Renal pelvis (tissue), 4 donors: Measurements from ENCODE around the gene DIDO1. TPM values are rescaled to one million over a fixed set of nuclear protein-coding genes. Genes with fewer than 3 reads are reported as not detected.
"Not testable (repeated sequence)": the region's sequence is repeated elsewhere in the genome, so short reads cannot be mapped to it uniquely, and the experiment has no call there.

Source experiments
- DNase-seq: peaks from one replicate; pipeline ENCODE4 v3.0.0-alpha.2; 2013
- polyA plus RNA-seq, 3 donors: library from polyadenylated mRNA; unstranded; fragments of 120-200 nt; gene quantifications; one replicate each; pipeline ENCODE4 v1.2.1, GENCODE V29; 2013; ENCODE audit not compliant: insufficient read length in 3 of 3

Gene DIDO1
- polyA plus RNA-seq, 3 donors = 61.7 to 68.5 (median 64.8) TPM

GRCh38 chr20:62880935-62881661 is 45.2 kb downstream of the DIDO1 start:
- no peak for DNase-seq

- DNase-seq = no peak
Observed at GRCh38 chr20:62880147-62880934, 46.0 kb downstream of the DIDO1 start.

- DNase-seq = no peak
Observed at GRCh38 chr20:62879275-62880146, 46.8 kb downstream of the DIDO1 start.

- DNase-seq = no peak
Observed at GRCh38 chr20:62878244-62879038, 47.9 kb downstream of the DIDO1 start.

- DNase-seq = peak; percentile 62
Observed at GRCh38 chr20:62876902-62877816, 49.1 kb downstream of the DIDO1 start.

- no peak for DNase-seq
Observed at GRCh38 chr20:62876501-62876901, 49.8 kb downstream of the DIDO1 start.

GRCh38 chr20:62875419-62876361 is 50.6 kb downstream of the DIDO1 start:
- peak; percentile 60 for DNase-seq

- no peak for DNase-seq
Observed at GRCh38 chr20:62874964-62875344, 51.4 kb downstream of the DIDO1 start.

GRCh38 chr20:62873681-62874031 is 52.6 kb downstream of the DIDO1 start:
- DNase-seq = not testable (repeated sequence)

- no peak for DNase-seq
Observed at GRCh38 chr20:62873280-62873679, 53.0 kb downstream of the DIDO1 start.

GRCh38 chr20:62872862-62873261 is 53.4 kb downstream of the DIDO1 start:
- no peak for DNase-seq

GRCh38 chr20:62872184-62872847 is 54.0 kb downstream of the DIDO1 start:
- DNase-seq = no peak

GRCh38 chr20:62864207-62864606 is 62.1 kb downstream of the DIDO1 start:
- DNase-seq = no peak

GRCh38 chr20:62861726-62862336 is 64.5 kb downstream of the DIDO1 start, which contains the start of gene TCFL5:
TCFL5 (minus strand) TSS chr20:62861822; CDS start chr20:62861670, 152 bp downstream.
- DNase-seq = peak; percentile 57

GRCh38 chr20:62860924-62861691 is 65.2 kb downstream of the DIDO1 start:
- no peak for DNase-seq

- no peak for DNase-seq
Observed at GRCh38 chr20:62860391-62860923, 65.8 kb downstream of the DIDO1 start.

GRCh38 chr20:62859721-62860120 is 66.6 kb downstream of the DIDO1 start:
- DNase-seq = no peak
